HG03039 (cell line): ENCODE data around the gene KRT83.
"Not testable (repeated sequence)": the region's sequence is repeated elsewhere in the genome, so short reads cannot be mapped to it uniquely, and the experiment has no call there.

ENCODE experiments used
- ATAC-seq: cut with Tn5 transposase; IDR thresholded peaks from one replicate; pipeline ENCODE4 v1.9.1; 2021; ENCODE audit warnings: mild to moderate bottlenecking, moderate library complexity; ENCODE audit not compliant: unreplicated experiment

The KRT83 gene

GRCh38 chr12:52334185-52334584 lies 13.0 kb upstream of the KRT83 start:
- no peak for ATAC-seq

GRCh38 chr12:52333321-52333720 lies 12.1 kb upstream of the KRT83 start:
- no peak for ATAC-seq

GRCh38 chr12:52332381-52332780 lies 11.2 kb upstream of the KRT83 start:
- ATAC-seq = no peak

GRCh38 chr12:52331833-52332232 lies 10.6 kb upstream of the KRT83 start:
- ATAC-seq = no peak

- no peak for ATAC-seq
Measured at GRCh38 chr12:52331039-52331438, 9.8 kb upstream of the KRT83 start.

GRCh38 chr12:52327830-52328500 lies 6.8 kb upstream of the KRT83 start:
- ATAC-seq = no peak

- peak; percentile 82 for ATAC-seq
Measured at GRCh38 chr12:52327052-52327829, 6.0 kb upstream of the KRT83 start.

- ATAC-seq = no peak
Measured at GRCh38 chr12:52324153-52324444, 2.9 kb upstream of the KRT83 start.

- no peak for ATAC-seq
Measured at GRCh38 chr12:52323416-52324152, 2.4 kb upstream of the KRT83 start.

GRCh38 chr12:52323001-52323400 lies 1.8 kb upstream of the KRT83 start:
- ATAC-seq = no peak

- no peak for ATAC-seq
Measured at GRCh38 chr12:52322069-52322468, 871 bp upstream of the KRT83 start.

GRCh38 chr12:52321418-52321817 lies 220 bp upstream of the KRT83 start:
- ATAC-seq = no peak

GRCh38 chr12:52319097-52319496 lies 2.1 kb downstream of the KRT83 start:
- no peak for ATAC-seq

- ATAC-seq = no peak
Measured at GRCh38 chr12:52318241-52318990, 2.8 kb downstream of the KRT83 start.

- ATAC-seq = no peak
Measured at GRCh38 chr12:52317468-52318052, 3.6 kb downstream of the KRT83 start.

GRCh38 chr12:52316701-52317100 lies 4.5 kb downstream of the KRT83 start:
- ATAC-seq = no peak

GRCh38 chr12:52316290-52316689 lies 4.9 kb downstream of the KRT83 start:
- ATAC-seq = no peak

GRCh38 chr12:52315721-52316120 lies 5.5 kb downstream of the KRT83 start:
- ATAC-seq = not testable (repeated sequence)

- no peak for ATAC-seq
Measured at GRCh38 chr12:52314511-52314910, 6.7 kb downstream of the KRT83 start.

GRCh38 chr12:52313926-52314325 lies 7.3 kb downstream of the KRT83 start:
- ATAC-seq = no peak

GRCh38 chr12:52313461-52313860 lies 7.7 kb downstream of the KRT83 start:
- ATAC-seq = no peak
